Nephron progenitor cell (in vitro differentiated cells): Measurements from ENCODE around the gene MCOLN2.
"Not testable (repeated sequence)": the region's sequence is repeated elsewhere in the genome, so short reads cannot be mapped to it uniquely, and the experiment has no call there.

Experiments used
- DNase-seq: peaks from one replicate; pipeline ENCODE4 v3.0.0; 2021
- H3K27ac Mint-ChIP-seq: 2 replicates; pipeline ENCODE4 v1.8.0; 2021; ENCODE audit warnings: mild to moderate bottlenecking, moderate library complexity, mixed read lengths
- H3K27me3 Mint-ChIP-seq: 2 replicates; pipeline ENCODE4 v1.8.0; 2021; ENCODE audit warnings: mild to moderate bottlenecking, low read depth, mixed read lengths; ENCODE audit not compliant: poor library complexity
- H3K36me3 Mint-ChIP-seq: 2 replicates; pipeline ENCODE4 v1.8.0; 2021; ENCODE audit warnings: low read depth, mixed read lengths
- H3K4me1 Mint-ChIP-seq: 2 replicates; pipeline ENCODE4 v1.8.0; 2021; ENCODE audit warnings: mixed read lengths
- H3K4me3 Mint-ChIP-seq: 2 replicates; pipeline ENCODE4 v1.8.0; 2021; ENCODE audit warnings: mild to moderate bottlenecking, moderate library complexity, mixed read lengths
- H3K9me3 Mint-ChIP-seq: 2 replicates; pipeline ENCODE4 v1.8.0; 2021; ENCODE audit warnings: mild to moderate bottlenecking, moderate library complexity, mixed read lengths
- CTCF ChIP-seq: fragments of 200-600 bp; sonication (generic); IDR thresholded peaks from 2 replicates; pipeline ENCODE4 v1.5.0; 2021; ENCODE audit warnings: antibody characterized with exemption

MCOLN2 gene

GRCh38 chr1:85027242-85027983 lies 30.5 kb upstream of the MCOLN2 start:
- H3K4me3 Mint-ChIP-seq = no peak overlapping the region

DNA sequence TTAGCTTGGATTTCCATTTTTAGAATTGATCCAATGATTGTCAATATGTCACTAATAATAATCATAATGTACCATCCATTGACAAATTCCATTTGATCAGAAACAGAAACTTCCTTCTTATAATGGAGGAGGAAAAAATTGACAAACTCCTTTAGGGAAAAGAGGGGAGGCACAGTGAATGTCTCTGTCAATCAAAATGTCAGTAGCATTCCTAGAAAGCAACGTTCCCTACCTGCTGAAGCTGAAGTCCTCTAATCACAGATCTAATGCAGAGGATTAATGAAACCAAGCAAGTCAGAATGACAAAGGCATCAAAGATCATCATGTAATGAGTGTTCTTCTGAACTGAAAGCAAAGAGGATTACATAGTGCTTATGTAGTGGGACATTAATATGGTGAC lies 29.0 kb upstream of the MCOLN2 start:
- no peaks in the 10 kb centered on the region for H3K36me3 Mint-ChIP-seq
- H3K4me1 Mint-ChIP-seq = peaks cover 8% of the 10 kb centered on the region
- H3K9me3 Mint-ChIP-seq = no peaks in the 10 kb centered on the region
- H3K4me3 Mint-ChIP-seq = no peak overlapping the region
- H3K27me3 Mint-ChIP-seq = peaks cover 5% of the 10 kb centered on the region
- no peak overlapping the region for H3K27ac Mint-ChIP-seq
- no peak for TF ChIP-seq CTCF
- no peak for DNase-seq

More at GRCh38 chr1:85027242-85027983, 30.5 kb upstream of the MCOLN2 start:
- H3K36me3 Mint-ChIP-seq = no peaks in the 10 kb centered on the region
- no peak overlapping the region for H3K27ac Mint-ChIP-seq
- H3K4me1 Mint-ChIP-seq = peaks cover 8% of the 10 kb centered on the region
- DNase-seq = no peak
- H3K9me3 Mint-ChIP-seq = no peaks in the 10 kb centered on the region
- H3K27me3 Mint-ChIP-seq = peaks cover 5% of the 10 kb centered on the region
- no peak for TF ChIP-seq CTCF

DNA sequence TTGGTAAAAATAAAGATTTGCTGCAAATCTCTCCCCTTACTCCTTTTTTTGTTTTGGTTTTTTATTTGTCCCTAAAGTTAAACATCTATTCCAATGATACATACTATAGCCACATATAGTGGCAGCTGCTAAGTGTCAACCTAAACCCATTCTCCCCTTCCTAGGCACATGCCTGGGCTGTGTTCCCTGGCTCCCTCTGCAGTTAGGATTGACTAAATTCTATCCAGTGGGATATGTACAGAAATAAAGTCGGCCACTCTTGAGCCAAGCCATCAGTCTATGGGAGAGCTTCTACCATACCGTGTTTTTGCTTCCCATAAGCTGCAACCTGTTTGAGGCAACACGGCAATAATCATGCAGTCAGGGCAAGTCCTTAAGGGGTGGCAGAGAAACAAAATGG lies 27.8 kb upstream of the MCOLN2 start:
- Mint-ChIP-seq H3K9me3 (no peaks in the 10 kb centered on the region), H3K36me3 (no peaks in the 10 kb centered on the region), H3K4me3 (no peak overlapping the region), H3K27ac (no peak overlapping the region), H3K27me3 (peaks cover 5% of the 10 kb centered on the region), H3K4me1 (peaks cover 13% of the 10 kb centered on the region)
- TF ChIP-seq CTCF = no peak
- DNase-seq = no peak

DNA sequence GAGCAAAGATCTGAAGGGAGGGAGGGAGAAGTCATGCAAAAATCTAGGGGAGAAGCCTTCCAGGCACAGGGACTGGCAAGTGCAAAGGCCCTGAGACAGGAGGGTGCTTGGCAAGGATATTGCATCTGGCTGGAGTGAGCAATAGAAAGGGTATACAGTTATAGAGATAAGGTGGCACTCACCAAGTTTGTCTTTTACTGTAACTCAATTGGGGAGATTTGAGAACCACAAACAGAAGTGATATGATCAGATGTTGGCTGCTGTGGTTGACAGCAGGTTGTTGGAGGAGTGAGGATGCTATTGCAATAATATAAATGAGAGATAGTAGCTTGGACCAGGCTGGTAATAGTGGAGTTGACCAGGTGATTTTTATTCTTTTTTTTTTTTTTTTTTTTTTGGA lies 25.8 kb upstream of the MCOLN2 start:
- H3K4me3 Mint-ChIP-seq = no peak overlapping the region
- no peaks in the 10 kb centered on the region for H3K9me3 Mint-ChIP-seq
- no peak for TF ChIP-seq CTCF
- H3K27me3 Mint-ChIP-seq = no peaks in the 10 kb centered on the region
- no peaks in the 10 kb centered on the region for H3K36me3 Mint-ChIP-seq
- no peak overlapping the region for H3K27ac Mint-ChIP-seq
- DNase-seq = no peak
- H3K4me1 Mint-ChIP-seq = peaks cover 20% of the 10 kb centered on the region

DNA sequence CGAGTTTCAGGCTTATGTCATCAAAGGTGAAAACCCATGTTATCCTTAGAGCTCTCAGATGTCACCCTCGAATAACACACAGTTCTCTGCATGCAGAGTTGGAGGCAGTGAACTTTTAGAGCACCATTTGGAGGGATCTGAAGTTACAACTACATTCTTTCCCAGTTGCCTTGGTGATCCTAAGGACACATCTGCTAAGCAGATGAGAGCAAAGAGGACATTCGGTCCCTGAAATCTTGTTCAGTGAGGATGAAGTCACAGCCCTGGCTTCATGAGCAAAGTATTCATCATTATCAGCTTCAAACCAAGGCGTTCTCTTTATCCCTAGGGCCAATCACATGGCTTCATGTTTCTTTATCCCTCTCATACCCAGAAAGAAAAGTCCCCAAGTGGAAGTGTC lies 23.1 kb upstream of the MCOLN2 start:
- no peak for DNase-seq
- H3K27me3 Mint-ChIP-seq = peaks cover 6% of the 10 kb centered on the region
- peaks cover 12% of the 10 kb centered on the region for H3K4me1 Mint-ChIP-seq
- no peak overlapping the region for H3K4me3 Mint-ChIP-seq
- H3K27ac Mint-ChIP-seq = peak overlapping the region; percentile 88
- no peaks in the 10 kb centered on the region for H3K36me3 Mint-ChIP-seq
- H3K9me3 Mint-ChIP-seq = no peaks in the 10 kb centered on the region
- no peak for TF ChIP-seq CTCF

DNA sequence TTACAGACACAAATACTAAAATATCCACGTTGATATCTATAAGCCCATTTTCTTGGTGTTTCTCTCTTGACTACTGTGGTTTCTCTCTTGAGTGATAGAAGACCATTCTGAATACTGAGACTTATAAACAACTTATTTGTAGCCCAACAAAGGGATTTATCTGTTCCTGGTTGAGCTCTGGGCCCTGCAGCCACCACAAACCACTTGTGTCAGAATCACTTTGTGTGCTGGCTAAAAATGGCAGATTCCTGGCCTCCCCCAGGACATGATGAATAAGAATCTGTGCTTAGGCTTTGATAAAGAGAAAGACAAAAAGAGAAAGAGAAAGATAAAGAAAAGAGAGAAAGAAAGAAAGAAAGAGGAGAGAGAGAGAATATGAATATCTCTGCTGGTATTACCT lies 18.9 kb upstream of the MCOLN2 start:
- Mint-ChIP-seq H3K27me3 (peaks cover 20% of the 10 kb centered on the region), H3K27ac (no peak overlapping the region), H3K9me3 (peaks cover 1% of the 10 kb centered on the region), H3K4me1 (peaks cover 12% of the 10 kb centered on the region), H3K4me3 (no peak overlapping the region), H3K36me3 (no peaks in the 10 kb centered on the region)
- TF ChIP-seq CTCF = no peak
- no peak for DNase-seq

GRCh38 chr1:85005641-85006040 lies 8.7 kb upstream of the MCOLN2 start:
- not testable (repeated sequence) for DNase-seq, H3K27ac Mint-ChIP-seq, H3K36me3 Mint-ChIP-seq, H3K4me1 Mint-ChIP-seq, H3K4me3 Mint-ChIP-seq
- Mint-ChIP-seq H3K27me3 (peaks cover 63% of the 10 kb centered on the region), H3K9me3 (peaks cover 54% of the 10 kb centered on the region)
